HG02798 (cell line): ENCODE data around the gene TRAF2.

Source experiments
- ATAC-seq: cut with Tn5 transposase; IDR thresholded peaks from one replicate; pipeline ENCODE4 v1.9.1; 2021; ENCODE audit warnings: mild to moderate bottlenecking; ENCODE audit not compliant: unreplicated experiment, poor library complexity

Gene TRAF2

GRCh38 chr9:136945333-136946227 is 59.3 kb downstream of the TRAF2 start:
- no peak for ATAC-seq

GRCh38 chr9:136946228-136947027 is 60.1 kb downstream of the TRAF2 start:
- no peak for ATAC-seq

GRCh38 chr9:136947028-136947891 is 60.9 kb downstream of the TRAF2 start:
- no peak for ATAC-seq

GRCh38 chr9:136947955-136948510 is 61.7 kb downstream of the TRAF2 start:
- no peak for ATAC-seq

- no peak for ATAC-seq
Observed at GRCh38 chr9:136949239-136949816, 63.0 kb downstream of the TRAF2 start.

GRCh38 chr9:136949817-136950655 is 63.7 kb downstream of the TRAF2 start:
- peak; percentile 87 for ATAC-seq

GRCh38 chr9:136950656-136951276 is 64.5 kb downstream of the TRAF2 start:
- no peak for ATAC-seq

- ATAC-seq: no peak
Observed at GRCh38 chr9:136951541-136952320, 65.4 kb downstream of the TRAF2 start, which contains the start of gene LCN12. LCN12 (plus strand) TSS chr9:136952273; CDS start chr9:136952328, 55 bp downstream.

- no peak for ATAC-seq
Observed at GRCh38 chr9:136952321-136952850, 66.1 kb downstream of the TRAF2 start.

GRCh38 chr9:136952876-136953770 is 66.8 kb downstream of the TRAF2 start:
- no peak for ATAC-seq

- ATAC-seq: no peak
Observed at GRCh38 chr9:136953771-136954269, 67.5 kb downstream of the TRAF2 start.

GRCh38 chr9:136954270-136955083 is 68.2 kb downstream of the TRAF2 start:
- ATAC-seq: no peak

- ATAC-seq: no peak
Observed at GRCh38 chr9:136955202-136955942, 69.1 kb downstream of the TRAF2 start.

- no peak for ATAC-seq
Observed at GRCh38 chr9:136955943-136956335, 69.6 kb downstream of the TRAF2 start.

GRCh38 chr9:136956604-136957003 is 70.3 kb downstream of the TRAF2 start:
- no peak for ATAC-seq
